Inferior parietal cortex (tissue), 1 donor: Measurements from ENCODE around the gene PEAR1.

Source experiments
- DNase-seq: peaks from one replicate; pipeline ENCODE4 v3.0.0-alpha.2; 2016; ENCODE audit errors: extremely low spot score

Gene PEAR1

DNA sequence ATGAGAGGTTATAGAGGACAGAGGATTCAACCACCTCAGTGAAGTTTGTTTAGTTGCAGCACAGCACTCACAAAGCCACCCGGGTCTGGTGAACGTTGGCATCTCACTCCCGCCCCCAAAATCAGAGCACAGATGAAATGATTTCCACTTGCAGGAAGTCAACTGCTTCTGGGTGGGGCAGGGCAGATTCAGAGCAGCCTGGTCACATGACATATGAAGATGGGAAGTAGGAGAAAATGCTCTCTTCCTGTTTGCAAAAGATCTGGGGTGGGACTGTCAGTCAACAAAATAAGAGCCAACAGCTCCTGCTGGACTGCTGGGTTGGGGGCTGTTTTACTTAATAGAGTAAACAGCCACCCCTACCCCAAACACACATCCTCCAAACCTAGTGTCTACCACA lies 70.1 kb downstream of the PEAR1 start:
- DNase-seq, result no peak

GRCh38 chr1:156964441-156964840 lies 70.9 kb downstream of the PEAR1 start:
- DNase-seq, result no peak
